Thymus (tissue), 11 donors: Measurements from ENCODE around the gene SORCS3. TPM values are rescaled to one million over a fixed set of nuclear protein-coding genes. Genes with fewer than 3 reads are reported as not detected.

Source experiments
- DNase-seq, 9 donors: peaks; one replicate each; pipeline ENCODE4 v3.0.0-alpha.2; 2013; ENCODE audit warnings: low spot score in 9 of 9, low read depth in 6 of 9, missing footprints in 1 of 9
- H3K27ac ChIP-seq, 2 donors: one replicate each; pipeline ENCODE4 v1.5.1; 2013; ENCODE audit warnings: control low read depth in 1 of 2, low read depth in 1 of 2, low read length in 1 of 2, mild to moderate bottlenecking in 1 of 2, moderate library complexity in 1 of 2
- H3K27me3 ChIP-seq, 2 donors: one replicate each; pipeline ENCODE4 v1.5.1; 2013; ENCODE audit warnings: low read length in 1 of 2; ENCODE audit not compliant: control insufficient read depth in 2 of 2, insufficient read depth in 1 of 2
- H3K36me3 ChIP-seq, 2 donors: one replicate each; pipeline ENCODE4 v1.5.1; 2013; ENCODE audit warnings: low read length in 1 of 2, mild to moderate bottlenecking in 1 of 2, moderate library complexity in 1 of 2; ENCODE audit not compliant: control insufficient read depth in 2 of 2, insufficient read depth in 2 of 2
- H3K4me1 ChIP-seq, 2 donors: one replicate each; pipeline ENCODE4 v1.5.1; 2013; ENCODE audit warnings: low read length in 2 of 2; ENCODE audit not compliant: control insufficient read depth in 2 of 2, insufficient read depth in 2 of 2
- H3K4me3 ChIP-seq, 2 donors: one replicate each; pipeline ENCODE4 v1.5.1; 2013; ENCODE audit warnings: low read length in 2 of 2, control low read depth in 1 of 2, mild to moderate bottlenecking in 1 of 2
- H3K9me3 ChIP-seq, 2 donors: one replicate each; pipeline ENCODE4 v1.5.1; 2013; ENCODE audit warnings: low read length in 1 of 2, mild to moderate bottlenecking in 1 of 2; ENCODE audit not compliant: control insufficient read depth in 2 of 2, insufficient read depth in 1 of 2
- WGBS: extraction: QIAGEN DNeasy Blood & Tissue Kit; methylation state at CpG from one replicate; pipeline ENCODE4 v1.1.7; 2013; 5-methylcytosine and 5-hydroxymethylcytosine counted together
- polyA plus RNA-seq: library from polyadenylated mRNA; stranded (reverse); fragments of 200-250 nt; gene quantifications from one replicate; pipeline ENCODE4 v1.2.3, GENCODE V29; 2013
- total RNA-seq: library from RNA; stranded (reverse); fragments of 120-200 nt; gene quantifications from one replicate; pipeline ENCODE4 v1.2.4, GENCODE V29; 2013
- donor health status: healthy.

The SORCS3 gene
- total and polyA plus RNA-seq, 2 donors = 0.05 TPM

DNA sequence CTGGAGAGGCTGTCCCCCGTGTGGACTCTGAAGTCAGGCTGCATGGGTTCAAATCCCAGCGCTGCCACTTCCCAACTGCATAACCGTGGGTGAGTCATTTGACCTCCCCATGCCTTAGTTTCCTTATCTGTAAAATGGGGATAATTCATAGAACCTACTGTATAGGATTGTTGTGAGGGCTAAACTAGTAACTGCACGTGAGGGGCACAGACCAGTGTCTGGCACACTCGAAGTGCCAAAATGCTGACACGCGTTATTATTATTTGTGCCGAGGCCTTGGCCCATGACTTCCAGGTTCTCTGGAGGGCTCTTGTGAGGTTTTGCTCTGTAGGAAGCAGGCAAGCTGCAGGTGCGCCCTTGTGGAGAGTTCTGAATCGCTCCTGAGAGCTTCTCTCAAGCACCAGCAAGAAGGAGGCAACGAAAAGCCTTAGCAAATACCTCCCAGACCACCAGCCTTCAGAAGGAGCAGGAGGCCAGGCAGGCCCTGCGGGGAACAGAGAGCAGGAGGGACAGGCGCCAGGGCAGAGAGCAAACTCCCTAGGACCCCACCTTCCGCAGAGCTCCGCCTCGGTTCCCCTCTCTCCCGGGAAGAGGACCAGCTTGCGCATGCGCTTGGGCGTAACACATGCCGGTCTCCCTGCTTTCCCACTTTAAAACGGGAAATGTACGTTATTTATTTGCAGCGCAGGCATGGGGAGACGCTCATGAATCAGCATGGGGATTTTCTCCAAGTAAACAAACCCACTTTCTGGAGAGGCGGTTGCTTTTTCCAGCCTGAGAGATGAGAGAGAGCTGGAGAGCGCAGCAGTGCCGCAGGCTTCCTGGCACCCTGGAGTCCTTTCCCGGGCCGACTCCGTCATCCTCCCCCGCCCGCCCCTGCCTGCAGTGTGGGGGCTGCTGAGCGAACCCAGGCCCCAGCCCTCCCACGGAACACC, 39.6 kb downstream of the SORCS3 start:
- no peaks in the 10 kb centered on the region for H3K4me1 ChIP-seq
- peaks cover 2 to 12% of the 10 kb centered on the region in 2 donors for H3K27me3 ChIP-seq
- 26% methylated on average over 34 of the region's 35 CpGs for WGBS
- H3K9me3 ChIP-seq = no peaks in the 10 kb centered on the region
- no peaks in the 10 kb centered on the region for H3K36me3 ChIP-seq
- no peak for DNase-seq
- H3K27ac ChIP-seq = no peak overlapping the region
- H3K4me3 ChIP-seq = no peak overlapping the region

DNA sequence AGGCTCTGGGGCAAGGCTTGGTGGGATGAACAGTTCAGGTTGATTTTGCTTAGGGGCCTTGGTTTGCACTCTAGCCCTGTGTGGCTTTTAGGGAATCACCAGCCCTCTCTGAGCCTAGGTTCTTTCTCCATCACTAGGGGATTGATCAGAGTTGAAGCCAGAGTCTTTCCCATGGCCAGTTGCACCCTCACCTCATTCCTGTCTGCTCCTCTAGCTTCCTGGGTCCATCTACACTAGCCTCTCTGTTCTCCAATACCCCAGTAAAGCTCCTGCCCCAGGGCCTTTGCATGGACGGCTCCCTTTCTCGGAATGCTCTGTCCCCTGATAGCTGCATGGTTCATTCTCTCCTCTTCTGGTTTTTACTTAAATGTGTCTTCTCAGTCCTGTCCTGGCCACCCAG, 40.4 kb downstream of the SORCS3 start:
- Histone ChIP-seq H3K27me3 (peaks cover 2 to 12% of the 10 kb centered on the region in 2 donors), H3K9me3 (no peaks in the 10 kb centered on the region), H3K36me3 (no peaks in the 10 kb centered on the region), H3K4me3 (no peak overlapping the region), H3K27ac (no peak overlapping the region), H3K4me1 (no peaks in the 10 kb centered on the region)
- DNase-seq = no peak
- WGBS = 93% methylated on average over 2 of the region's 2 CpGs

DNA sequence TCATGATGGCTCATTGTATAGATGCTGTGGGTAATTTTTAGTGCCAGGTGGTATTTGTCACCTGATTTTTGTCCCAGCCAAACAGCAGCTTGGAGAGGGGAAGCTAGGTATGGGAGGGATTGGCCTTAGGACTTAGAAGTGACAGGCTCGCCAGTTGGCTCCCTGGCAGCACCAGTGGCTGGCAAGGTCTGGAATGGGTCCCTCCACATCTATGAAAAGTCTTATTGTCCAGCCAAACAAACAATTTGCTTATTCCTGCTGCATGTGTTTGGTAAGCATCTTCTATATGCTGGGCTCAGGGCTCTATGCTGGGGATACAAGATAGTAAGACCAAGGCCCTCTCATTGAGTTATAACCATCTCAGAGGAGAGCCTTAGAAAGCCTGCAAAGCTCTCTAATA, 42.5 kb downstream of the SORCS3 start:
- H3K27me3 ChIP-seq = peaks cover 2 to 12% of the 10 kb centered on the region in 2 donors
- H3K36me3 ChIP-seq = no peaks in the 10 kb centered on the region
- no peak for DNase-seq
- H3K27ac ChIP-seq = no peak overlapping the region
- H3K4me3 ChIP-seq = no peak overlapping the region
- WGBS = 98% methylated on average over 1 of the region's 1 CpG
- H3K9me3 ChIP-seq = no peaks in the 10 kb centered on the region
- no peaks in the 10 kb centered on the region for H3K4me1 ChIP-seq

DNA sequence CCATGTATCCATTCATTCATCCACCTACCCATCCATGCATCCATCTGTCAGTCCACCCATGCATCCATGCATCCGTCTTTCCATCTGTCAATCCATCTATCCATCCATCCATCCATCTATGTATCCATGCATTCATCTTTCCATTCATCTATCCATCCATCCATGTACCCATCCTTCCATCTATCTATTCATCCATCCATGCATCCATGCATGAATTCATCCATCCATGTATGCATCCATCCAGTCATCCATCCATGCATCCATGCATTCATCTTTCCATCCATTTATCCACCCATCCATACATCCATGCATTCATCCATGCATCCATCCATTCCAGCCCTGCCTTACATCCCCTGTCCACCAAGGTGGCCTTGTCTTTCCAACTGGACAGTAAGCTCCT, 45.7 kb downstream of the SORCS3 start:
- Histone ChIP-seq H3K36me3 (no peaks in the 10 kb centered on the region), H3K27ac (no peak overlapping the region), H3K9me3 (no peaks in the 10 kb centered on the region), H3K27me3 (no peaks in the 10 kb centered on the region), H3K4me1 (no peaks in the 10 kb centered on the region), H3K4me3 (no peak overlapping the region)
- no peak for DNase-seq
- WGBS = 47% methylated on average over 1 of the region's 1 CpG

DNA sequence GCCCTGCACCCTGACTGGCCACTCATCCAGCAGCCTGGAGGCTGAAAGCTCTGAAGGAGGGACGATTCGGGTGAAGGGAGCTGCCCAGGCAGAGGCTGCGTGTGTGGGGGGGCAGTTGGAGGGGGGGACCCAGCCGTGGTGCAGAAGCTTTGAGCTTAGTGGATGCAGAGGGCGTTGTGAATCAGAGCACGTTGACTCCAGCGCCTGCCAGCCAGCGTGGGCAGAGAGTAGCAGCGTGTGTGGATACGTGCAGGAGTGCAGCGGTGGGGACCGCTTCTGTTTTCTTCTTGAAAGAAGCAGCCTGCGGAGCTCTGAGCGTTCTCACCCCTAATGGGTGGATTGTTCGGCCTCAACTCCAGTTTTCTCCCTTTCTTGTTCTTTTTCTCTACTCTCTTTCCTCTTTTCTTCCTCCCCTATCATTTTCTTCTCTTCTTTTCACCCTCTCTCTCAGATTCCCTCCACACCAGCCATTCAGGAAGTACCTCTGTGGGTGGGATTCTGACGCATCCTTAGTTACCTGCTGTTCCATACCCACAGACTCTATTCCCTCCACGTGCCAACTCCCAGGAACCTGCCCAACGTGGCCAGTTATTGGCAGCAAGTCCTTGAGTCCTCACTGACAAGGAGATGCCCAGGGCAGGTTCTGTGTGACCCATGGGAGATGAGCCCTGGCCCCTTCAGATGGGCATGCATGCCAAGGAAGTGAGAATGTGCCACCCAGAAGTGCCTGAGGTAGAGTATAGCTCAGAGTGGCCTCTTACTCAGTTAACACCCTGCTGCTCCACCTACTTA, 47.4 kb downstream of the SORCS3 start:
- WGBS = 67% methylated on average over 18 of the region's 18 CpGs
- H3K4me1 ChIP-seq = no peaks in the 10 kb centered on the region
- no peaks in the 10 kb centered on the region for H3K9me3 ChIP-seq
- no peak overlapping the region for H3K27ac ChIP-seq
- DNase-seq = no peak
- no peaks in the 10 kb centered on the region for H3K27me3 ChIP-seq
- H3K4me3 ChIP-seq = no peak overlapping the region
- no peaks in the 10 kb centered on the region for H3K36me3 ChIP-seq

DNA sequence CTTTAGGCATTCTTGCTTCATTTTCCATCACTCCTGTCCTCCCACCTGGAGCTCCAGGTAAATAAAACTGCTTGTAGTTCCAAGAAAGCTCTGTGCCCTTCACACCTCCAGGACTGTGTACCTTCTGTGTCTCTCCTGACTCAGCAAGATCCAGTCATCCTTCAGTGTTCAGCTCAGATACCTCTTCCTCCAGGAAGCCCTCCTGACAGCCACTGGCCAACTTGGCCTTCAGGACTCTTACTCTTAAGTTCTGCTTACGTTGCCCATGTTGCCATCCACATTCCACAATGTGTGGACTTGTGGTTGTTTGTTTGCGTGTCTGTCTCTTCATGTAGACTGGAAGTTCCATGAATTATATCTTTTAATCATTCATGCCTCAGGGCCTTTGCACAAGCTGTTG, 48.0 kb downstream of the SORCS3 start:
- 88% methylated on average over 2 of the region's 2 CpGs for WGBS
- Histone ChIP-seq H3K27ac (no peak overlapping the region), H3K9me3 (no peaks in the 10 kb centered on the region), H3K4me1 (no peaks in the 10 kb centered on the region), H3K27me3 (no peaks in the 10 kb centered on the region), H3K4me3 (no peak overlapping the region), H3K36me3 (no peaks in the 10 kb centered on the region)
- DNase-seq = no peak

DNA sequence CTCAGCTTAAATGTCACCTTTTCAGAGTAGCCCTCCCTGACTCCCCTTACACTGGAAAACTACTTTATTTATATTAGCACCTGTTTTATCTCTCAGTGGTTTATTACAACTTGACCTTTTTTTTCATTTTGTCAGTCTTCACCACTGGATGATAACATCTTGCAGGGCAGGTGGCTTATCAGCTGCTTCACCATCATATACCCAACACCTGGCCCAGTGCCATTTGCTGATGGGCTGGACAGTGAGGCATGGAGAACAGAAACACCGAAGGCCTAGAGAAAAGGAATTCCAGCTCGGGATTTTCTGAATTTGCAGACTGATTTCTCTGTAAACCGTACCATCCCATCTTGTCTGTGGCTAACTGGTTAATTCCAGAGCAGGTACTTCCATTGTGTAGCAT, 48.5 kb downstream of the SORCS3 start:
- no peak for DNase-seq
- WGBS = 87% methylated on average over 3 of the region's 3 CpGs
- Histone ChIP-seq H3K4me3 (no peak overlapping the region), H3K27ac (no peak overlapping the region), H3K36me3 (no peaks in the 10 kb centered on the region), H3K27me3 (no peaks in the 10 kb centered on the region), H3K9me3 (no peaks in the 10 kb centered on the region), H3K4me1 (no peaks in the 10 kb centered on the region)

DNA sequence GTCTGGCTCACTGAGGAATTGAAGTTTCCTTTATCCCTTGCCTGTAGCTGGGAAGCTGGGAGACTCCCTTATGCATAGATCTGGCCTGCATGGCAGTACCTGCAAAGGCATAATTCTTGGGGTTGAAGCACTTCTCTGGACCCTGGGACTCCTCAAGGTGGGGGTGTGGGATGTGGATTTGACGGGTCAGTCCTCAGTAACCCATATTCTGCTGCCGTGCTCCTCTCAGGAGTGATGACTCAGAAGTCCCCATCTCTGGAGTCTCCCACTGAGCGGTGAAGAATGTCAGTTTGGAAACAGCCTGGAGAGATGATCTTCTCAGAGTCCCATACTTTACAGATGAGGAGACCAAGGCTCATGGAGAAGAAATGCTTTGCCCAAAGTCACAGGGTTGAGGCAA, 49.0 kb downstream of the SORCS3 start:
- Histone ChIP-seq H3K27ac (no peak overlapping the region), H3K36me3 (no peaks in the 10 kb centered on the region), H3K9me3 (no peaks in the 10 kb centered on the region), H3K4me1 (no peaks in the 10 kb centered on the region), H3K4me3 (no peak overlapping the region), H3K27me3 (no peaks in the 10 kb centered on the region)
- no peak for DNase-seq
- 90% methylated on average over 3 of the region's 3 CpGs for WGBS

DNA sequence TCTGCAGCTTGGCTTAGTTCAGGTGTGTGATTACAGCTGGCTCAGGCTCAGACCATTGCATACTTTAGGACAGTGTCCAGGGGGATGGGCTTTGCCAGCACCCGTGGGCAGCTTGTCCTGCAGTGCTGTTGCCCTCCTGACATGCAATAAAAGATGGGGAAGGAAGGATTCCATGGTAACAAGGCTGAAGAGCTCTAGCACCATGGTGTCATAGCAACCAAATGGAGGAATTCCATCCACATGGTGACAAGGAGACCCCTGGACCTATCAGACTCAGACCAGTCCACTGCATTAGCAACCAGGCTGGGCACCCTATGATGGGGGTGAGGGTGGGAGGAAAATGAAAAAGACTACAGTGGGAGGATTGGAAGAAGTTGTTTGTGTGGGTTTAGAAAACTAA, 49.9 kb downstream of the SORCS3 start:
- no peak overlapping the region for H3K4me3 ChIP-seq
- no peaks in the 10 kb centered on the region for H3K36me3 ChIP-seq
- WGBS = 35% methylated on average over 1 of the region's 1 CpG
- DNase-seq = no peak
- no peaks in the 10 kb centered on the region for H3K9me3 ChIP-seq
- H3K27me3 ChIP-seq = no peaks in the 10 kb centered on the region
- H3K27ac ChIP-seq = no peak overlapping the region
- no peaks in the 10 kb centered on the region for H3K4me1 ChIP-seq
